ENCODE measurements around the gene RXRA.

Gene RXRA

GRCh38 chr9:134477342-134477925 lies 151.2 kb downstream of the RXRA start:
- no peak for DNase-seq

GRCh38 chr9:134477927-134478326 lies 151.7 kb downstream of the RXRA start:
- no peak for DNase-seq

- DNase-seq, result no peak
Measured at GRCh38 chr9:134481762-134482161, 155.5 kb downstream of the RXRA start.

GRCh38 chr9:134482226-134482625 lies 156.0 kb downstream of the RXRA start:
- DNase-seq, result no peak

- no peak for DNase-seq
Measured at GRCh38 chr9:134483361-134484184, 157.3 kb downstream of the RXRA start.

GRCh38 chr9:134484479-134484878 lies 158.2 kb downstream of the RXRA start:
- DNase-seq, result no peak

- DNase-seq, result no peak
Measured at GRCh38 chr9:134485653-134486052, 159.4 kb downstream of the RXRA start.

GRCh38 chr9:134486143-134486591 lies 159.9 kb downstream of the RXRA start:
- no peak for DNase-seq

GRCh38 chr9:134486596-134486995 lies 160.3 kb downstream of the RXRA start:
- no peak for DNase-seq
